Neural progenitor cell (in vitro differentiated cells): Measurements from ENCODE around the gene COPS3.

ENCODE experiments used
- CTCF ChIP-seq: fragments of 200-600 bp; sonication (generic); IDR thresholded peaks from 2 replicates; pipeline ENCODE4 v1.5.1; 2017; ENCODE audit warnings: antibody characterized with exemption, mild to moderate bottlenecking
- EZH2 ChIP-seq: fragments of 200-600 bp; sonication (generic); IDR thresholded peaks from 2 replicates; pipeline ENCODE4 v1.6.1; 2017; ENCODE audit warnings: antibody characterized with exemption, mild to moderate bottlenecking, moderate library complexity
- EZH2phosphoT487 ChIP-seq: fragments of 200-600 bp; sonication (generic); IDR thresholded peaks from 2 replicates; pipeline ENCODE4 v1.6.1; 2017; ENCODE audit warnings: antibody characterized with exemption

DNA sequence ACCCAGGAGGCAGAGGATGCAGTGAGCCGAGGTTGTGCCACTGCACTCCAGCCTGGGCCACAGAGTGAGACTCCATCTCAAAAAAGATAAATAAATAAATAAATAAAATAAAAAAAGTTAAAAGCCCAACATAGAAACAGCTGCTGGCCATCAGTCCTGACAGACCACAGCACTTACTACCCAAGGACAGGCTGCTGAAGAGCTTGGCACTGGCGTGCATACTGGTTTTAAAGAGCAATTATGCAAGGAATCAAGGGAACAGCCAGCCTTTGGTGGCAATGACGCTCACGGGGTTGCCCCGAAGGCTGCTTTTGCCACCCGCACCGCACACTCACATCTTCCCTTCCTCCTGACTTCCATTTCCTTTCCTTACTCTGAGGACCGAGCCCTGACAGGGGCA lies 79.1 kb downstream of the COPS3 start:
- TF ChIP-seq CTCF (no peak), EZH2phosphoT487 (no peak), EZH2 (no peak)
